T-helper 9 cell (primary cell): Measurements from ENCODE around the gene PIGT.

Experiments used
- DNase-seq: peaks from one replicate; pipeline ENCODE4 v3.0.0-alpha.2; 2020
- total RNA-seq, 2 donors: gene quantifications; one replicate each; lab custom pipeline; 2026; lab: John Stamatoyannopoulos, UW

Gene PIGT
- total RNA-seq = 67.6 to 105 reads per million in 2 donors

- peak; percentile 83 for DNase-seq
These were observed at the start of gene PIGT for GRCh38 chr20:45415822-45416637. Gene PIGT, plus strand, starts transcription at chr20:45416141. Its CDS starts 16 bp downstream, at chr20:45416157.

GRCh38 chr20:45366192-45366591, 49.7 kb upstream of the PIGT start:
- DNase-seq = no peak

GRCh38 chr20:45366631-45367030, 49.3 kb upstream of the PIGT start:
- DNase-seq = no peak

- no peak for DNase-seq
These were observed 48.8 kb upstream of the PIGT start for GRCh38 chr20:45367126-45367525.

GRCh38 chr20:45368221-45368980, 47.5 kb upstream of the PIGT start:
- no peak for DNase-seq

- DNase-seq = no peak
These were observed 45.3 kb upstream of the PIGT start for GRCh38 chr20:45370571-45371160.

GRCh38 chr20:45372241-45372640, 43.7 kb upstream of the PIGT start:
- DNase-seq = no peak

GRCh38 chr20:45372646-45373352, 43.1 kb upstream of the PIGT start:
- DNase-seq = no peak

- DNase-seq = peak; percentile 91
These were observed 42.4 kb upstream of the PIGT start for GRCh38 chr20:45373353-45374100.

- DNase-seq = no peak
These were observed 41.9 kb upstream of the PIGT start for GRCh38 chr20:45374101-45374467.

- no peak for DNase-seq
These were observed 41.0 kb upstream of the PIGT start for GRCh38 chr20:45374966-45375365.

- DNase-seq = no peak
These were observed 38.7 kb upstream of the PIGT start for GRCh38 chr20:45377269-45377668.

GRCh38 chr20:45378191-45378590, 37.8 kb upstream of the PIGT start, which contains the start of gene TP53TG5:
Gene TP53TG5, minus strand, starts transcription at chr20:45378325. Its CDS starts 89 bp downstream, at chr20:45378236.
- no peak for DNase-seq

GRCh38 chr20:45387274-45387673, 28.7 kb upstream of the PIGT start:
- DNase-seq = no peak

- DNase-seq = no peak
These were observed 25.0 kb upstream of the PIGT start for GRCh38 chr20:45390931-45391330.

GRCh38 chr20:45391559-45391958, 24.4 kb upstream of the PIGT start:
- DNase-seq = no peak

- no peak for DNase-seq
These were observed 23.2 kb upstream of the PIGT start for GRCh38 chr20:45392733-45393132.

- DNase-seq = no peak
These were observed 21.5 kb upstream of the PIGT start for GRCh38 chr20:45394221-45395113.

- no peak for DNase-seq
These were observed 20.9 kb upstream of the PIGT start for GRCh38 chr20:45395114-45395415.

GRCh38 chr20:45399018-45399417, 16.9 kb upstream of the PIGT start:
- no peak for DNase-seq

GRCh38 chr20:45400346-45401031, 15.5 kb upstream of the PIGT start:
- no peak for DNase-seq
